Testis (tissue), 3 donors: ENCODE measurements around the gene SNRPA. TPM values are rescaled to one million over a fixed set of nuclear protein-coding genes. Genes with fewer than 3 reads are reported as not detected.
A peak's percentile ranks its signal among the peaks of the same experiment; 100 is the strongest.
"Not testable (repeated sequence)": the region's sequence is repeated elsewhere in the genome, so short reads cannot be mapped to it uniquely, and the experiment has no call there.

Experiments
- DNase-seq: peaks from one replicate; pipeline ENCODE4 v3.0.0-alpha.2; 2019
- H3K27ac ChIP-seq, 2 donors: fragments of 200-600 bp; sonication (generic); one replicate each; pipeline ENCODE4 v1.5.1; 2019
- H3K27me3 ChIP-seq: fragments of 200-600 bp; sonication (generic); one replicate; pipeline ENCODE4 v1.5.1; 2019
- H3K36me3 ChIP-seq: fragments of 200-600 bp; sonication (generic); one replicate; pipeline ENCODE4 v1.5.1; 2017; ENCODE audit warnings: low read depth; ENCODE audit errors: missing control alignments
- H3K4me1 ChIP-seq: fragments of 200-600 bp; sonication (generic); one replicate; pipeline ENCODE4 v1.5.1; 2019
- H3K4me3 ChIP-seq, 2 donors: fragments of 200-600 bp; sonication (generic); one replicate each; pipeline ENCODE4 v1.5.1; 2017 to 2019
- H3K9me3 ChIP-seq: fragments of 200-600 bp; sonication (generic); one replicate; pipeline ENCODE4 v1.5.1; 2017
- POLR2A ChIP-seq: fragments of 450-650 bp; IDR thresholded peaks from one replicate; pipeline ENCODE4 v1.6.1; 2017; ENCODE audit warnings: antibody characterized with exemption, mild to moderate bottlenecking, moderate library complexity
- WGBS, 2 donors: methylation state at CpG; one replicate each; pipeline ENCODE4 v1.1.5; 2018; 5-methylcytosine and 5-hydroxymethylcytosine counted together
- intact Hi-C: fragments of 100-400 bp; cut with DNase I; formaldehyde crosslinking; loops from one replicate; pipeline ENCODE4 v1.15.1; 2023; ENCODE audit warnings: low total_unique reads
- polyA plus RNA-seq: library from polyadenylated mRNA; stranded (reverse); fragments of 350-450 nt; fragmentation: Illumina TruSeq; extraction: RNeasy Lipid Tissue Mini Kit (QIAGEN cat#74804); gene quantifications from one replicate; pipeline ENCODE4 v1.2.3, GENCODE V29; 2014; ENCODE audit warnings: low read depth, low replicate concordance; ENCODE audit not compliant: insufficient read depth
- total RNA-seq, 2 donors: library from RNA; depleted of rRNA; stranded (reverse); fragments of >200 nt; gene quantifications; one replicate each; pipeline ENCODE4 v1.2.3, GENCODE V29; 2016
- TF ChIP-seq, protein P1 (sequence below), 3 experiments: fragments of 450-650 bp in 2 of 3; fragments of 200-600 bp in 1 of 3; sonication (generic) in 1 of 3; IDR thresholded peaks; one replicate each; pipeline ENCODE4 v1.5.1; 2016 to 2019; ENCODE audit warnings: antibody characterized with exemption in 3 of 3, mild to moderate bottlenecking in 2 of 3, moderate library complexity in 1 of 3

The SNRPA gene
- total and polyA plus RNA-seq, 3 donors from 2014 or later: 67.8 to 91.5 (median 89.8) TPM

DNA sequence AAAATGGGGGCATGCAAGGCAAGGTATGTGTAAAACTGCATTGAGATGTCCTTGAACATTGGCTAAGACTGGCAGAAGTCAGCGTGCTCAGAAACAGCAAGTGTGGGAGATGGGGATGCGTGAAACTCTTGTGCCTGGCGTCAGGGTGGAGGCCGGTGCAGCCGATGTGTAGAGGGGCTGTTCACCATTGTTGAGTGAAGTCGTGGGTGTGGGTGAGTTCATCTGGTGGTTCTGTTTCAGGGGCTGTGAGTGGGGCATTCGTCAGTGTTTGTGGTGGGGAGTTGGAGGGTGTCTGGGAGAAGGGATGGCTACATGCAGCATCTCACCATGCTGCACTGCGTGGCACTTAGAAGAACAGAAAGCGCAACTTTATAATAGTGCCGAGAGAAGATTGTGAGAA is 13.0 kb downstream of the SNRPA start:
- Histone ChIP-seq H3K36me3 (no peaks in the 10 kb centered on the region), H3K9me3 (no peaks in the 10 kb centered on the region), H3K27me3 (no peaks in the 10 kb centered on the region), H3K4me1 (no peaks in the 10 kb centered on the region), H3K27ac (no peak overlapping the region), H3K4me3 (no peak overlapping the region)
- TF ChIP-seq POLR2A: no peak
- TF ChIP-seq, protein P1, sequence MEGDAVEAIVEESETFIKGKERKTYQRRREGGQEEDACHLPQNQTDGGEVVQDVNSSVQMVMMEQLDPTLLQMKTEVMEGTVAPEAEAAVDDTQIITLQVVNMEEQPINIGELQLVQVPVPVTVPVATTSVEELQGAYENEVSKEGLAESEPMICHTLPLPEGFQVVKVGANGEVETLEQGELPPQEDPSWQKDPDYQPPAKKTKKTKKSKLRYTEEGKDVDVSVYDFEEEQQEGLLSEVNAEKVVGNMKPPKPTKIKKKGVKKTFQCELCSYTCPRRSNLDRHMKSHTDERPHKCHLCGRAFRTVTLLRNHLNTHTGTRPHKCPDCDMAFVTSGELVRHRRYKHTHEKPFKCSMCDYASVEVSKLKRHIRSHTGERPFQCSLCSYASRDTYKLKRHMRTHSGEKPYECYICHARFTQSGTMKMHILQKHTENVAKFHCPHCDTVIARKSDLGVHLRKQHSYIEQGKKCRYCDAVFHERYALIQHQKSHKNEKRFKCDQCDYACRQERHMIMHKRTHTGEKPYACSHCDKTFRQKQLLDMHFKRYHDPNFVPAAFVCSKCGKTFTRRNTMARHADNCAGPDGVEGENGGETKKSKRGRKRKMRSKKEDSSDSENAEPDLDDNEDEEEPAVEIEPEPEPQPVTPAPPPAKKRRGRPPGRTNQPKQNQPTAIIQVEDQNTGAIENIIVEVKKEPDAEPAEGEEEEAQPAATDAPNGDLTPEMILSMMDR (IDR thresholded peaks at IDR 0.05): no peak
- intact Hi-C loops: no loop called here
- DNase-seq: no peak
- 85 to 89% methylated on average over 9 to 10 of the region's 10 CpGs for WGBS, 2 donors

DNA sequence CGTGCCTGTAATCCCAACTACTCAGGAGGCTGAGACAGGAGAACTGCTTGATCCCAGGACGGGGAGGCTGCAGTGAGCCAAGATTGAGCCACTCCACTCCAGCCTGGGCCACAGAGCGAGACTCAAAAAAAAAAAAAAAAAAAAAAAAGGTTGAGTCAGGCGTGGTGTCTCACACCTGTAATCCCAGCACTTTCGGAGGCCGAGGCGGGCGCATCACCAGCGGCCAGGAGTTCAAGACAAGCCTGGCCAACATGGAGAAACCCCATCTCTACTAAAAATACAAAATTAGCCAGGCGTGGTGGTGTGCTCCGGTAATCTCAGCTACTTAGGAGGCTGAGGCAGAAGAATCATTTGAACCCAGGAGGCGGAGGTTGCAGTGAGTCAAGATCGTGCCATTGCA is 15.4 kb downstream of the SNRPA start:
- H3K4me3 ChIP-seq: not testable (repeated sequence)
- WGBS, 2 donors: 93 to 96% methylated on average over 13 of the region's 13 CpGs

DNA sequence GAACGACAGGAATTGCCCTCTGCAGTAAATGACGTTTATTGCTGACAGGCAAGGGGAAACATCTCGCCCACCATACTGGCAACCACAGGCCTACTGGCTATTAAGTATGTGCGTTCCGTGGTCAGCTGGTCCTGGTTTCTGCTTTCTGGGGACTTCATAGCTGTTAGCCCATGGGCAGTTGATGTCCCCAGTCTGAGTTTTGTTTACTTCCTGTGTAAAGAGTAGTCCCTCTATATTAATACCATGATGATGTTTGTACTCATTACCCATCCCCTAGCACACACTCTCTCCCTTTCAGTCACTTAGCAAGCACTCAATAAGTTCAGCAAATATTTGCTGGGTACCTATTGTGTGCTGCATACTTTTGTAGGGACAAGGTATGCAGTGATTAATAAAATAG is 17.9 kb downstream of the SNRPA start:
- Histone ChIP-seq H3K27me3 (no peaks in the 10 kb centered on the region), H3K4me3 (no peak overlapping the region), H3K27ac (no peak overlapping the region), H3K9me3 (no peaks in the 10 kb centered on the region), H3K36me3 (no peaks in the 10 kb centered on the region), H3K4me1 (no peaks in the 10 kb centered on the region)
- WGBS, 2 donors: 75 to 78% methylated on average over 5 of the region's 5 CpGs
- no peak for TF ChIP-seq POLR2A
- TF ChIP-seq, protein P1 (IDR thresholded peaks at IDR 0.05): no peak
- DNase-seq: no peak
- intact Hi-C loops: no loop called here

More for the DNA sequence above, 15.4 kb downstream of the SNRPA start:
- H3K9me3 ChIP-seq, H3K36me3 ChIP-seq, H3K27me3 ChIP-seq, H3K4me1 ChIP-seq, intact Hi-C loops, DNase-seq, H3K27ac ChIP-seq: not testable (repeated sequence)

DNA sequence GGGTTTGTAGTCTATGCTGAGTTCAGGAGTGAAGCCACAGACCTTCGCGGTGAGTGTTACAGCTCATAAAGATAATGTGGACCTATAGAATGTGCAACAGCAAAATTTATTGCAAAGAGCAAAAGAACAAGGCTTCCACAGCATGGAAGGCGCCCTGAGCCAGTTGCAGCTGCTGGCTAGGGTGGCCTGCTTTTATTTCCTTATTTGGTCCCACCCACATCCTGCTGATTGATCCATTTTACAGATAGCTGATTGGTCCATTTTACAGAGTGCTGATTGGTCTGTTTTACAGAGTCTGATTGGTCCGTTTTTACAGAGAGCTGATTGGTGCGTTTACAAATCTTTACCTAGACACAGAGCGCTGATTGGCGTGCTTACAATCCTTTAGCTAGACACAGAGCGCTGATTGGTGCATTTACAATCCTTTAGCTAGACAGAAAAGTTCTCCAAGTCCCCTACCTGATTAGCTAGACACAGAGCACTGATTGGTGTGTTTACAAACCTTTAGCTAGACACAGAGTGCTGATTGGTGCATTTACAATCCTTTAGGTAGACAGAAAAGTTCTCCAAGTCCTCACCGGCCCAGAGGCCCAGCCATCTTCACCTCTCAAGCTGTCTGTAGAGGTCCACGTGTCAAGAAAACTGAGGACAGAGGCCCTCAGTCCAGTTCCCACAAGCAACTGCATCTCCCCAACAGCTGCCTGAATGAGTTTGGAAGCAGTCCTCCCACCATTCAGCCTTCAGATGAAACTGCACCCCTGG is 20.3 kb downstream of the SNRPA start:
- H3K27ac ChIP-seq, H3K4me1 ChIP-seq, H3K27me3 ChIP-seq, H3K9me3 ChIP-seq, H3K36me3 ChIP-seq, H3K4me3 ChIP-seq, intact Hi-C loops: not testable (repeated sequence)
- DNase-seq: peak; percentile 45
- WGBS, 2 donors: 91 to 92% methylated on average over 10 of the region's 10 CpGs

DNA sequence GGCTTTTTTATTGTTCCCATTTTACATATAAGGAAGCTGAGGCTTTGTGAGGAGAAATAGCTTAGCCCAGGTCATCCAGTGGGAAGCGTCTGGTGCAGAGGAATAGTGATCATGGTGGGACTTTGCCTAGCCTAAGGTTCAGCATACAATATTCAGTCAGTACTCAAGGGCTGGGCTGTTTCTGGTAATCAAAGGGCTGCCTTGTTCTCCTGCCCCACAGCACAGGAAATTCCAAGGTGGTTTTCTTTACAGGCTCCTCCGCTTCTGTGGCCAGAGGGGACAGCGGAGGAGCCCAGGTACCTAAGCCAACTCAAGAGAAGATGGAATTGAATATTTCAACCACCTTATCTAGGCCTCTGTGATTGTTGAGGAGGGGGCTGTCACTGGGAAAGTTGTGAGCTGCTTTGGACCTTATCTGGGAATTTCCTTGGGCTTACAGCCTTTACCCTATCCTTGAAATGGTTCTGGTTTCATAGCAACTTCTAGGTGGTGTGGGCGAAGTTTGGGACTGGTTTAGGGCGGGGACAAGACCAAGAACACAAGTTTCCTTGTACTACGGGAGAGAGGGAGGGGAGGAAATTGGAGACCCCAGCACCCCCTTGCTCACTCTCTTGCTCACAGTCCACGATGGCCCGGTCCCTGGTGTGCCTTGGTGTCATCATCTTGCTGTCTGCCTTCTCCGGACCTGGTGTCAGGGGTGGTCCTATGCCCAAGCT is 24.1 kb downstream of the SNRPA start, which contains the start of gene MIA:
MIA (plus strand) TSS at position 606 of the 716 bp plus-strand sequence; CDS start at position 628, 22 bp downstream.
- intact Hi-C loops: no loop called here
- Histone ChIP-seq H3K27me3 (no peaks in the 10 kb centered on the region), H3K4me3 (no peak within 1 kb of the TSS), H3K27ac (no peak within 1 kb of the TSS), H3K4me1 (peaks cover 12% of the 10 kb centered on the region), H3K9me3 (no peaks in the 10 kb centered on the region), H3K36me3 (no peaks in the 10 kb centered on the region)
- 68 to 80% methylated on average over 9 of the region's 9 CpGs for WGBS, 2 donors
- no peak for TF ChIP-seq POLR2A
- TF ChIP-seq, protein P1 (IDR thresholded peaks at IDR 0.05): no peak
- DNase-seq: no peak
